Measurements from ENCODE around the gene C1QTNF9.
A peak's percentile ranks its signal among the peaks of the same experiment; 100 is the strongest.
"Not testable (repeated sequence)": the region's sequence is repeated elsewhere in the genome, so short reads cannot be mapped to it uniquely, and the experiment has no call there.

C1QTNF9 gene

GRCh38 chr13:24309300-24309699 lies at the start of gene C1QTNF9:
TSS of gene C1QTNF9 (plus strand) at chr13:24309580. CDS start at chr13:24316004, 6,424 bp downstream.
- not testable (repeated sequence) for DNase-seq (ENCODE audit: low read depth in 2 of 2)

- DNase-seq (ENCODE audit: low read depth in 2 of 2), result no peak
Measured at GRCh38 chr13:24261566-24261965, 47.8 kb upstream of the C1QTNF9 start.

- DNase-seq (ENCODE audit: low read depth in 2 of 2), result no peak
Measured at GRCh38 chr13:24263632-24264031, 45.7 kb upstream of the C1QTNF9 start.

- peak; percentile 62 to 70 for DNase-seq (ENCODE audit: low read depth in 2 of 2)
Measured at GRCh38 chr13:24264976-24265375, 44.4 kb upstream of the C1QTNF9 start.

- no peak for DNase-seq (ENCODE audit: low read depth in 2 of 2)
Measured at GRCh38 chr13:24265453-24265852, 43.9 kb upstream of the C1QTNF9 start.

- no peak for DNase-seq (ENCODE audit: low read depth in 2 of 2)
Measured at GRCh38 chr13:24267274-24267673, 42.1 kb upstream of the C1QTNF9 start.

GRCh38 chr13:24267801-24268200 lies 41.6 kb upstream of the C1QTNF9 start:
- DNase-seq (ENCODE audit: low read depth in 2 of 2), result no peak

GRCh38 chr13:24269821-24270220 lies 39.6 kb upstream of the C1QTNF9 start:
- no peak for DNase-seq (ENCODE audit: low read depth in 2 of 2)

- DNase-seq (ENCODE audit: low read depth in 2 of 2), result peak in 1 of 2 experiments; percentile 44
Measured at GRCh38 chr13:24270639-24271141, 38.7 kb upstream of the C1QTNF9 start.

GRCh38 chr13:24271231-24271600 lies 38.2 kb upstream of the C1QTNF9 start:
- DNase-seq (ENCODE audit: low read depth in 2 of 2), result no peak

GRCh38 chr13:24271601-24272451 lies 37.6 kb upstream of the C1QTNF9 start:
- DNase-seq (ENCODE audit: low read depth in 2 of 2), result peak in 1 of 2 experiments; percentile 36

GRCh38 chr13:24272452-24273161 lies 36.8 kb upstream of the C1QTNF9 start:
- DNase-seq (ENCODE audit: low read depth in 2 of 2), result no peak

- DNase-seq (ENCODE audit: low read depth in 2 of 2), result no peak
Measured at GRCh38 chr13:24273926-24274325, 35.5 kb upstream of the C1QTNF9 start.

- peak; percentile 62 to 68 for DNase-seq (ENCODE audit: low read depth in 2 of 2)
Measured at GRCh38 chr13:24274452-24275021, 34.8 kb upstream of the C1QTNF9 start.

GRCh38 chr13:24275041-24275440 lies 34.3 kb upstream of the C1QTNF9 start:
- DNase-seq (ENCODE audit: low read depth in 2 of 2), result no peak

GRCh38 chr13:24276306-24276705 lies 33.1 kb upstream of the C1QTNF9 start:
- DNase-seq (ENCODE audit: low read depth in 2 of 2), result no peak

- DNase-seq (ENCODE audit: low read depth in 2 of 2), result no peak
Measured at GRCh38 chr13:24276861-24277260, 32.5 kb upstream of the C1QTNF9 start.

GRCh38 chr13:24277761-24278160 lies 31.6 kb upstream of the C1QTNF9 start:
- no peak for DNase-seq (ENCODE audit: low read depth in 2 of 2)

GRCh38 chr13:24279327-24280110 lies 29.9 kb upstream of the C1QTNF9 start:
- DNase-seq (ENCODE audit: low read depth in 2 of 2), result no peak

- DNase-seq (ENCODE audit: low read depth in 2 of 2), result no peak
Measured at GRCh38 chr13:24280720-24281119, 28.7 kb upstream of the C1QTNF9 start.

- no peak for DNase-seq (ENCODE audit: low read depth in 2 of 2)
Measured at GRCh38 chr13:24281188-24282008, 28.0 kb upstream of the C1QTNF9 start.

Data from stimulated activated CD4-positive, alpha-beta T cell treated with anti-CD3 and anti-CD28 coated beads, Interleukin-12 subunit alpha, Interleukin-12 subunit beta, amount 100 ng/mL, for 24 hours (primary cell).